Neural cell (in vitro differentiated cells): ENCODE data around the gene TOR4A.

ENCODE experiments used
- EZH2 ChIP-seq: fragments of 200-600, 300-800 bp; shearing (Covaris generic), sonication (generic); IDR thresholded peaks from 2 replicates; pipeline ENCODE4 v1.6.1; 2014; ENCODE audit warnings: antibody characterized with exemption, low read length, borderline replicate concordance, mild to moderate bottlenecking; ENCODE audit not compliant: insufficient read depth, poor library complexity, severe bottlenecking
- POLR2AphosphoS5 ChIP-seq: IDR thresholded peaks from 2 replicates; pipeline ENCODE4 v1.6.1; 2012

DNA sequence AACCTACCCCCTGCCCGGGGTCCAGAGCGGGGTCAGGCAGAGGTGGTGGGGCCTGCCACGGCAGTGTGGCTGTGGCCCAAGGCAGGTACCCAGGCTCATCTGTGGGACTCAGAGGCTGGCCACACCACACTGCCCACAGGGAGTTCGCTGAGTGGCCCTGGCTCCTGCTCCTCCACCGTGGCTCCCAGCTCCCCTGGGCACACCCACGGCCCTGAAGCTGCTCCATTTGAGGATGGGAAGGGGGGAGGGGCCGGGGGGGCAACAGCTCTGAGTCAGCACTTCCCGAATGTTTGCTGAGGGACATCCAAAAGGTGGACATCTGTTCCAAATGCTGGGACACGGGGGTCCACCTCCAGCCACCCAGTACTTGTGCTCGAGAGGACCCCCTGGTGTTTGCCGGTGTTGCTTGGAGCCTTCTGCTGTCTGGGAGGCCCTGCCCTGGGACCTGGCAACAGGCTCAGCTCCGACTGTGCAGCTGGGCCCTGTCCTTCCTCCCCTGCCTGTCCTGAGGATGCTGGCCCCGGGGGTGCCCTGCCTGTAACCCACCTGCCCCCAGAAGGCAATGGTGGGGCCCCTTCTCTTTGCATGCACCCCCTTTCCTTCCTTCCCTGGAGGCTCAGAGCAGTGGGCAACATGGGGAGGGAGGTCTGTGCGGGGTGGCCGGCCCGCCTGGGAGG is 27.0 kb downstream of the TOR4A start:
- TF ChIP-seq POLR2AphosphoS5 (no peak), EZH2 (no peak)
